Measurements from ENCODE around the gene ITGAL. TPM values are rescaled to one million over a fixed set of nuclear protein-coding genes. Genes with fewer than 3 reads are reported as not detected.

The ITGAL gene
- total RNA-seq: 10 to 100 TPM in 1 of 9 donors, 1 to 10 TPM in 7, under 1 TPM in 1; 0.72 to 14.7 (median 4.7) TPM
- polyA plus RNA-seq: 10 to 100 TPM in 1 of 3 donors, 1 to 10 TPM in 2; 2.1 to 10.6 (median 2.6) TPM
- long read RNA-seq, donor 1: 0 reads
- long read RNA-seq, donor 2: 0 reads
- long read RNA-seq, donor 3: 0 reads
- long read RNA-seq, donor 4: 0 reads
- long read RNA-seq, donor 5, partial matches to known transcripts: 4 of 8 reads
- long read RNA-seq, donor 5, other reads (novel, unspliced or antisense): 4 of 8 reads
- long read RNA-seq, donor 6, partial matches to known transcripts: 0 of 2 reads
- long read RNA-seq, donor 6, other reads (novel, unspliced or antisense): 2 of 2 reads
- long read RNA-seq, donor 7: 0 reads
- long read RNA-seq, donor 8: 0 reads
- long read RNA-seq, donor 9: 0 reads
- long read RNA-seq, donor 10: 0 reads

DNA sequence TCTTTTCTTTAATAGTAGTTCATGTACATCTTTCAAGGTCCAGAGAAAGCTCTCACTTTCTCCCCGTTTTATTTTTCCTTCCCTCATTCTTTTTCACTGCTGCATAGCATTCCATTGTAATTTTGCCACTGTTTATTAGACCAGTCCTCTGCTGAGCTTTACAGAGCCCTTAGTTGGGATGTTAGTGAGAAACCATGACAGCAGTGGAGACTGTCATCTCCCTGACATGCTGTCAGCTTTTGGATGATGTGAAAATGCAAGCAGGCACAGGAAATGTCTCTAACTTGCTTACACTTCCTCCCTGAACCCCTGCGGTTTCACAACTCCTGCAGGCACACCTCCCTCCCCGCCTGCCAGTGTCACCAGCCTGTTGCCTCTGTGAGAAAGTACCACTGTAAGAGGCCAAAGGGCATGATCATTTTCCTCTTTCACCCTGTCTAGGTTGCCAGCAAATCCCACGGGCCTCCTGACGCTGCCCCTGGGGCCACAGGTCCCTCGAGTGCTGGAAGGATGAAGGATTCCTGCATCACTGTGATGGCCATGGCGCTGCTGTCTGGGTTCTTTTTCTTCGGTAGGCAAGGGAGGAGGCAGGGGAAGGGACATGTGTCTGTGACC lies at the start of gene ITGAL:
TSS of gene ITGAL (plus strand) at position 415 of the 615 bp plus-strand sequence. CDS start at position 511, 96 bp downstream.
- H3K36me3 ChIP-seq (replicated peaks in 1 of 2): no peaks in the 10 kb centered on the region
- WGBS, 4 donors: 46 to 60% (median 52%) methylated on average over 6 to 8 of the region's 8 CpGs
- H3K27me3 ChIP-seq: peaks cover 8% of the 10 kb centered on the region
- H3K9me3 ChIP-seq (replicated peaks in 1 of 3): no peaks in the 10 kb centered on the region
- H3K4me1 ChIP-seq (replicated peaks in 1 of 2): no peaks in the 10 kb centered on the region
- intact Hi-C loops (cut with DNase I): no loop called here
- no peak for TF ChIP-seq POLR2A (IDR thresholded peaks at IDR 0.05)
- TF ChIP-seq, protein P1, sequence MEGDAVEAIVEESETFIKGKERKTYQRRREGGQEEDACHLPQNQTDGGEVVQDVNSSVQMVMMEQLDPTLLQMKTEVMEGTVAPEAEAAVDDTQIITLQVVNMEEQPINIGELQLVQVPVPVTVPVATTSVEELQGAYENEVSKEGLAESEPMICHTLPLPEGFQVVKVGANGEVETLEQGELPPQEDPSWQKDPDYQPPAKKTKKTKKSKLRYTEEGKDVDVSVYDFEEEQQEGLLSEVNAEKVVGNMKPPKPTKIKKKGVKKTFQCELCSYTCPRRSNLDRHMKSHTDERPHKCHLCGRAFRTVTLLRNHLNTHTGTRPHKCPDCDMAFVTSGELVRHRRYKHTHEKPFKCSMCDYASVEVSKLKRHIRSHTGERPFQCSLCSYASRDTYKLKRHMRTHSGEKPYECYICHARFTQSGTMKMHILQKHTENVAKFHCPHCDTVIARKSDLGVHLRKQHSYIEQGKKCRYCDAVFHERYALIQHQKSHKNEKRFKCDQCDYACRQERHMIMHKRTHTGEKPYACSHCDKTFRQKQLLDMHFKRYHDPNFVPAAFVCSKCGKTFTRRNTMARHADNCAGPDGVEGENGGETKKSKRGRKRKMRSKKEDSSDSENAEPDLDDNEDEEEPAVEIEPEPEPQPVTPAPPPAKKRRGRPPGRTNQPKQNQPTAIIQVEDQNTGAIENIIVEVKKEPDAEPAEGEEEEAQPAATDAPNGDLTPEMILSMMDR (IDR thresholded peaks at IDR 0.05): no peak
- H3K4me3 ChIP-seq: no peak within 1 kb of the TSS
- H3K27ac ChIP-seq: no peak within 1 kb of the TSS
- peak; percentile 22 to 67 (median 34) for DNase-seq

DNA sequence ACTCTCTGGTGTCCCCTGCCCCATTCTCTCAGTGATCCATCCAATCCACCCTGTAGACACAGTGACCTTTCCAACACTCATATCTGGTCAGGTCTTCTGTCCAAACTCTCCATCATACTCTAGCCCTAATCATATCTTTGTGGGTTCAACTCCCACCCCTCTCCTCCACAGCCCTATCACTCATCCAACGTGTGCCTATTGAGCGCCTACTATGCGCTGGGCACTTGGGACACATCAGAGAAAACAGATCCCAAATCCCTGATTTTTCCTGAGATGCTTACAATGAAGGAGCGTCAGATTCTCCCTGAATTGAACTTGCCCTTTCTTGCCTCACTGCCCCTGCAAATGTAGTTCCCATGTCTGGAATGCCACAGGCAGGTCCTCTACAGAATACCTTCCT lies 44.5 kb upstream of the ITGAL start:
- H3K9me3 ChIP-seq (replicated peaks in 1 of 3): no peaks in the 10 kb centered on the region
- H3K4me3 ChIP-seq: no peak overlapping the region
- H3K4me1 ChIP-seq (replicated peaks in 1 of 2): peaks cover 9 to 20% of the 10 kb centered on the region in 2 donors
- intact Hi-C loops (cut with DNase I): no loop called here
- DNase-seq: no peak
- TF ChIP-seq, protein P1 (IDR thresholded peaks at IDR 0.05): no peak
- TF ChIP-seq POLR2A (IDR thresholded peaks at IDR 0.05): no peak
- peaks cover 0 to 14% of the 10 kb centered on the region in 2 donors for H3K36me3 ChIP-seq (replicated peaks in 1 of 2)
- H3K27me3 ChIP-seq: no peaks in the 10 kb centered on the region
- H3K27ac ChIP-seq: no peak overlapping the region
- 93 to 95% (median 93%) methylated on average over 4 of the region's 4 CpGs for WGBS, 4 donors

- intact Hi-C loops (cut with DNase I): no loop called here
- 1 to 6% (median 4%) methylated on average over 3 to 11 of the region's 11 CpGs for WGBS, 4 donors
Observed at GRCh38 chr16:30429418-30429677, 43.2 kb upstream of the ITGAL start.

More at GRCh38 chr16:30429418-30429677, 43.2 kb upstream of the ITGAL start:
- no peak for DNase-seq
- H3K4me3 ChIP-seq: peak overlapping the region in 3 of 4 donors; percentile 28 to 52 (median 41)
- peak overlapping the region in 3 of 5 donors; percentile 29 to 74 (median 44) for H3K27ac ChIP-seq
- H3K36me3 ChIP-seq (replicated peaks in 1 of 2): peaks cover 0 to 1% of the 10 kb centered on the region in 2 donors
- no peak for TF ChIP-seq POLR2A (IDR thresholded peaks at IDR 0.05)
- TF ChIP-seq, protein P1 (IDR thresholded peaks at IDR 0.05): no peak
- H3K4me1 ChIP-seq (replicated peaks in 1 of 2): peaks cover 9 to 20% of the 10 kb centered on the region in 2 donors
- no peaks in the 10 kb centered on the region for H3K27me3 ChIP-seq
- H3K9me3 ChIP-seq (replicated peaks in 1 of 3): no peaks in the 10 kb centered on the region

Data from adrenal gland (tissue), 19 donors.